GM18868 (cell line): Measurements from ENCODE around the gene OR2Z1.
"Not testable (repeated sequence)": the region's sequence is repeated elsewhere in the genome, so short reads cannot be mapped to it uniquely, and the experiment has no call there.

Source experiments
- ATAC-seq: cut with Tn5 transposase; IDR thresholded peaks from one replicate; pipeline ENCODE4 v1.9.1; 2021; ENCODE audit warnings: mild to moderate bottlenecking, moderate library complexity; ENCODE audit not compliant: unreplicated experiment

The OR2Z1 gene

DNA sequence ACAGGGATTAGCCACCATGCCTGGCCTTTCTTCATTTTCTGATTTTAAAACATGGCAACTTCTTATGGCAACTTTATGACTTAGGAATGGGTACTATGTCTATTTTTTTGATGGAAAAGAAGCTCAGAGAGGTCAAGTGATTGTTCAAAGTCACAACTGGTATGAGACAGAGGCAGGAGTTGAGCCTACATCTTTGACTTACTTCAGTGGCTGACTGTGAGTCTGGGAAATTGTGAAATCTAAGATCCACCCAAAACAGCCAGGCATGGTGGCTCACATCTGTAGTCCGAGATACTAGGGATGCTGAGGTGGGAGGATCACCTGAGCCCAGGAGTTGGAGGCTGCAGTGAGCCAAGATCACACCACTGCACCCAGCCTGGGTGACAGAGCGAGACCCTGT, 20.5 kb upstream of the OR2Z1 start:
- ATAC-seq = no peak

DNA sequence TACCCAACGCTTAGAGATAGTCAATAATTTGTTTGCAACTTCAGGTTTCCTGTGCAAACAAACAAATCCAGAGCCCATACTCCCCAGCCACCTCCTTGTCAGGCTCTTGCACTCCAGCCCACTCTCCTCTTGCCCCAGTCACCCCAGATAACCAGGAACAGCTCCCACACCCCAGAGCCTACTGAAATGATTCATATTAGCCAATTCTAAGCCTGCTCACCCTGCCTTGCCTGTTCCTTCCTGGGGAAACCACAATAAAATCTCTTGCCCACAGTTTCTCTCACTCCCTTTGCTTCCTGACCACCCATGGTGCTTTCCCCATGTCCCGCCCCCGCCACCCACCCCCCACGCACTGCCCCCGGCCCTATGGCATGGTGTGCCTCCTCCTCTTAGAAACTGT, 19.1 kb upstream of the OR2Z1 start:
- no peak for ATAC-seq

DNA sequence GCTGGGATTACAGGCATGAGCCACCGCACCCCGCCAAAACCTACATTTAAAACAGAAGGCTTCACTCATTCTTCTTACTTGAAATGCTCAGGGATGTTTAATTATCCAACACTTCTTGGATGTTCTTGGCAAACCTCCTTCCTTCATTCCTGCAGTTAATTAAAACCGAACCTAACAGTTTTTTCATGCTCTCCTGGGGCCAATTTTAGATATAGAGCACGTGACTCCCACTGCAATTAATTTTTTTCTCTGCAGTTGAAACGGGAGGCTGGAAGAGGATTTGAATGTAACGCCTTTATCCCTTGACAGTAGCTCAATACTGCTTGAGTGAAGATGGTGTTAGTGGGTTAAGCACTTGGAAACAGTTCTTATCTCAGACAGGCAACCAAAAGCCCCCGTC, 18.2 kb upstream of the OR2Z1 start:
- ATAC-seq = no peak

DNA sequence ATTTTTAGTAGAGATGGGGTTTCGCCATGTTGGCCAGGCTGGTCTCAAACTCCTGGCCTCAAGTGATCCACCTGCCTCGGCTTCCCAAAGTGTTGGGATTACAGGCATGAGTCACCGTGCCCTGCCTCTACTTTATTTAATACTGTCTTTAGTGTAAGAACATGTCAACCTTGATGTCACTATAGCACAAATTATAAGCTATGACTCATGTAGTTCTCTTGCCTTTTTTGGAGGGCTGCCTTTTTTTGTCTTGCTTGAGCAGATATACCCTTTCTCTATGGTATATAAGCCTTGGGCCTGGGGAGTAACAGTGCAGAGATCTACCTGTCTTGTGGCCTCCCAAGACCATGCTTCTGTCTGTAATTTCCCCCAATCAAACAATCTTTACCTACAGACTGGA, 16.1 kb upstream of the OR2Z1 start:
- not testable (repeated sequence) for ATAC-seq

DNA sequence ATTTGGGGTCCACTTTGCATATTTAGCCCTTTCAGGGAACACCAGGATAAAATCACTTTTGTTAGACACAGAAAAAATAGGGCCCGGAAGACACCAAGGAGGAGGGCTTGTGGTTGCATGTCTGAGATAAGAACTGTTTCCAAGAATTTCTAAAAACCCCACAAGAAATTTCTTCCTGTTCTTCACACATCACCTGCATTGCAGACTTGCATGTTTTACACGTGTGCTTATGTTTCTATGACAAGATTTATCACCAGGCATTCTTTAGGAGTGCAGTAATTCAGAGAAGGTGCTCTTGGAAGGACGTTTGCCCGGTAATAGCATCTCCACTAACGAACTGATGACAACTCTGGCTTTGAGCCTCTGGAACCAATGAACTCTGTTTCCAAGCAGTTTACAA, 15.7 kb upstream of the OR2Z1 start:
- ATAC-seq = no peak

DNA sequence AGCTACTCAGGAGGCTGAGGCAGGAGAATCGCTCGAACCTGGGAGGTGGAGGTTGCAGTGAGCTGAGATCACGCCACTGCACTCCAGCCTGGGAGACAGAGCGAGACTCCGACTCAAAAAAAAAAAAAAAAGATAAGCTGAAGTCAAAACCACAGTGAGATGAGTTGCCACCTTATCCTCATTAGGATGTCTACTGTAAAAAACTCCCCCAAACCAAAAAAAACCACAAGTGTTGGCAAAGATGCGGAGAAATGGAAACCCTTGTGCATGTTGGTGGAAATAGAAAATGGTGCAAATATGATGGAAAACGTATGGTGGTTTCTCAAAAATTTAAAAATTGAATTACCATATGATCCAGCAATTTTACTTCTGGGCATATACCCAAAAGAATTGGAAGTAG, 11.1 kb upstream of the OR2Z1 start:
- not testable (repeated sequence) for ATAC-seq

DNA sequence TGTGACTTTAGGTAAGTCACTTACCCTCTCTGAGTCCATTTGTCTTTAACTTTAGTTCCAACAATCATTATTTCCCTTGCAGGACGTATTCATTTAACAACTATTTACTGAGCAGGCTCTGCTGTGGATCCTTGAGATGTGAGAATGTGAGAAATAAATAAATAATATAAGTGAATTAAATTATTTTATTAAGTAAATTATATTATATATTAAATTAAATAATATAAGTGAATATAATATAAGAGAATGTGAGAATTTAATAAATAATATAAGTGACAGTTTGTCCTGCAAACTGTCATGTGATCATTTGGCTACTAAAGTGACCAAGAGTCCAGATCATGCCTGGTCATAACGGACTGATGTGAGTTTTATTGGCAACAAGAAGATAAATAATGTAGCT, 598 bp downstream of the OR2Z1 start:
- no peak for ATAC-seq

DNA sequence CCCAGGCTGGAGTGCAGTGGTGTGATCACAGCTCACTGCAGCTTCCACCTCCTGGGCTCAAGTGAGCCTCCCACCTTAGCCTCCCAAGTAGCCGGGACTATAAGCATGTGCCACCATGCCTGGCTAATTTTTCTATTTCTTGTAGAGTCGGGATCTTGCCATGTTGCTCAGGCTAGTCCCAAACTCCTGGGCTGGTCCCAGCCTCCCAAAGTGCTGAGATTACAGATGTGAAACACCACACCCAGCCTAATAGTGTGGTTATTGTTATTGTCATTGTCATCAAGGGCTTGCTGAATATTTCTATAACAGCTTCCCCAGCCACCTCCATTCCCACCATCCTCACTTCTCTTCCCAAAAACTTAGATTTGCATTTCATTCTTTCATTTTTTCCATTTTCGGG, 2.8 kb downstream of the OR2Z1 start:
- no peak for ATAC-seq

DNA sequence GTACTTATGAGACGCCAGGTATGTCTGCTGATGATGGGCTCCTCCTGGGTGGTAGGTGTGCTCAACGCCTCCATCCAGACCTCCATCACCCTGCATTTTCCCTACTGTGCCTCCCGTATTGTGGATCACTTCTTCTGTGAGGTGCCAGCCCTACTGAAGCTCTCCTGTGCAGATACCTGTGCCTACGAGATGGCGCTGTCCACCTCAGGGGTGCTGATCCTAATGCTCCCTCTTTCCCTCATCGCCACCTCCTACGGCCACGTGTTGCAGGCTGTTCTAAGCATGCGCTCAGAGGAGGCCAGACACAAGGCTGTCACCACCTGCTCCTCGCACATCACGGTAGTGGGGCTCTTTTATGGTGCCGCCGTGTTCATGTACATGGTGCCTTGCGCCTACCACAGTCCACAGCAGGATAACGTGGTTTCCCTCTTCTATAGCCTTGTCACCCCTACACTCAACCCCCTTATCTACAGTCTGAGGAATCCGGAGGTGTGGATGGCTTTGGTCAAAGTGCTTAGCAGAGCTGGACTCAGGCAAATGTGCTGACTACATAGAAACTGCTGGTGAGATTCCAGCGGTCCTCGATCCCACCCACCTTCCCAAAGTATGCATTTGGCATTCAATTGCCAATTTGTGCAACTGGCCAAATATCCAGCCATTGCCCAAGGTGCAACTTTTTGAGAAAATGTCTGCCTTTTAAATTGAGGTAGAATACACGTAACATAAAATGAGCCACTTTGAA, 10.2 kb downstream of the OR2Z1 start:
- ATAC-seq = no peak

DNA sequence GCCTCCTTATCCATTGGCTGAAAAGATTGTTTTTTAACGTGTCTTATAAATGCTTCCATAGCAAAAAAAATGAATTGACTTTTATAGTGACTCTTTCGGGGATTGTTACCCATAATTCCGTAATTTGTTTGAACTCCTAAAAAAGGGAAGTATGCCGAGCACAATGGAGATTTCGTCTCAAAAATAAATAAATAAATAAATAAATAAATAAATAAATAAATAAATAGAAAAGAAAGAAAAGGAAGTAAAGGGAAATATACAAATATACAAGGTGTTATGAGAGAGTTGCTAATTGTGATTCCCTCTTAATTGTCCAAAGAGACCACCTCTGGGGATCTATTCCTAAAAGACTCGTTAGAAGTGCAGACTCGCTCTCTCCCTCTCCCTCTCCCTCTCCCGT, 16.9 kb downstream of the OR2Z1 start:
- ATAC-seq = no peak

DNA sequence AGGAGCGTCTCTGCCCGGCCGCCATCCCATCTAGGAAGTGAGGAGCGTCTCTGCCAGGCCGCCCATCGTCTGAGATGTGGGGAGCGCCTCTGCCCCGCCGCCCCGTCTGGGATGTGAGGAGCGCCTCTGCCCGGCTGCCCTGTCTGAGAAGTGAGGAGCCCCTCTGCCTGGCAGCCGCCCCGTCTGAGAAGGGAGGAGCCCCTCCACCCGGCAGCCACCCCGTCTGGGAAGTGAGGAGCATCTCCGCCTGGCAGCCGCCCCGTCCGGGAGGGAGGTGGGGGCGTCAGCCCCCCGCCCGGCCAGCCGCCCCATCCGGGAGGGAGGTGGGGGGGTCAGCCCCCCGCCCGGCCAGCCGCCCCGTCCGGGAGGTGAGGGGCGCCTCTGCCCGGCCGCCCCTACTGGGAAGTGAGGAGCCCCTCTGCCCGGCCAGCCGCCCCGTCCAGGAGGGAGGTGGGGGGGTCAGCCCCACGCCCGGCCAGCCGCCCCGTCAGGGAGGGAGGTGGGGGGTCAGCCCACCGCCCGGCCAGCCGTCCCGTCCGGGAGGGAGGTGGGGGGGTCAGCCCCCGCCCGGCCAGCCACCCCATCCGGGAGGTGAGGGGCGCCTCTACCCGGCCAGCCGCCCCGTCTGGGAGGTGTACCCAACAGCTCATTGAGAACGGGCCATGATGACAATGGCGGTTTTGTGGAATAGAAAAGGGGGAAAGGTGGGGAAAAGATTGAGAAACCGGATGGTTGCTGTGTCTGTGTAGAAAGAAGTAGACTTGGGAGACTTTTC, 18.0 kb downstream of the OR2Z1 start:
- ATAC-seq = not testable (repeated sequence)

DNA sequence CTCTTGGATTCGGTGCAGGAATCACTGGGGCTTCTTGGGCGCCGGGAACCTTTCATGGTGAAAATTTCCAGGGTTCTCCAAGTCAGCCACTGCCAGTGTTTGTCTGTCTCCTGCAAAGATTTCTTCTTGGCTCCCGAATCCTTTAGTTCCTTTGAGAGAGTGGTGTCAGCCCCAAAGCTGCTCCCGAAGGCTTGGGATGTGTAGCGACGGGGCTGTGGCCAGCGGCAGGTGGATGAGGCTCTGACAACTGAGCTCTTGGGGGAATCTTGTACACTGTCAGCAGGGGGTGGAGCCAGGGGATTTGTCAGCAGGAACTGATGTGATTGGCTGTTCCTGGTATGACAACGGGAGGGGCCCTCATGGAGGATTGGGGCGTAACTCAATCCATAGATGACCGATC, 45.8 kb downstream of the OR2Z1 start:
- not testable (repeated sequence) for ATAC-seq

DNA sequence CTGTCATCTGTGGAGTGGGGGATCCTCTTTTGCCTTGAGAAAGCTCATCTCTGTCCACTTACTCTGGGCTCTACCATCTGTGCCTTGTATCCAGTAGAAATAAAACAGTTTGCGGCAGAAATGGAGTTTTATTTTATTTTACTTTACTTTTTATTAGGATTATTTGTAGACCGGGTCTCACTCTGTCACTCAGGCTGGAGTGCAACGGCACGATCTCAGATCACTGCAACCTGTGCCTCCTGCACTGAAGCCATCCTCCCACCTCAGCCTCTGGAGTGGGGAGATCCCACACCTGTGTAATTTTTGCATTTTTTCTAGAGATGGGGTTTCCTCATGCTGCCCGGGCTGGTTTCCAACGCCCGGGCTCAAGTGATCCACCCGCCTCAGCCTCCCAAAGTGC, 47.8 kb downstream of the OR2Z1 start:
- ATAC-seq = not testable (repeated sequence)

DNA sequence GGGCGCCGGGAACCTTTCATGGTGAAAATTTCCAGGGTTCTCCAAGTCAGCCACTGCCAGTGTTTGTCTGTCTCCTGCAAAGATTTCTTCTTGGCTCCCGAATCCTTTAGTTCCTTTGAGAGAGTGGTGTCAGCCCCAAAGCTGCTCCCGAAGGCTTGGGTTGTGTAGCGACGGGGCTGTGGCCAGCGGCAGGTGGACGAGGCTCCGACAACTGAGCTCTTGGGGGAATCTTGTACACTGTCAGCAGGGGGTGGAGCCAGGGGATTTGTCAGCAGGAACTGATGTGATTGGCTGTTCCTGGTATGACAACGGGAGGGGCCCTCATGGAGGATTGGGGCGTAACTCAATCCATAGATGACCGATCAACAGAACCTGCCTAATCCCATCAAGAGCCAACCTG, 52.2 kb downstream of the OR2Z1 start:
- ATAC-seq = not testable (repeated sequence)
